Activated CD8-positive, alpha-beta T cell treated with anti-CD3 and anti-CD28 coated beads, Interleukin-2, amount 10 ng/mL, durations not matched to agents 7 days and 5 days (primary cell): Measurements from ENCODE around the gene IL21R. TPM values are rescaled to one million over a fixed set of nuclear protein-coding genes. Genes with fewer than 3 reads are reported as not detected.
"Not testable (repeated sequence)": the region's sequence is repeated elsewhere in the genome, so short reads cannot be mapped to it uniquely, and the experiment has no call there.

ENCODE experiments used
- ATAC-seq: fragments of 150-1000 bp; cut with Tn5 transposase; one replicate; pipeline ENCODE4 v1.10.0; 2021; ENCODE audit warnings: moderate library complexity
- CTCF ChIA-PET: fragments of 350-600 bp; sonication (Branson Sonifier 250); formaldehyde crosslinking; loops from one replicate; lab custom pipeline; 2021; ENCODE audit warnings: antibody characterized with exemption; lab: Charles Lee
- POLR2A ChIA-PET: fragments of 350-600 bp; sonication (Branson Sonifier 250); formaldehyde crosslinking; loops from one replicate; lab custom pipeline; 2021; ENCODE audit warnings: antibody characterized with exemption; lab: Charles Lee
- DNase-seq: peaks from one replicate; pipeline ENCODE4 v3.0.0-alpha.2; 2020
- H3K27ac Mint-ChIP-seq: one replicate; pipeline ENCODE4 v1.8.0; 2021; ENCODE audit warnings: mild to moderate bottlenecking, mixed read lengths
- H3K27me3 Mint-ChIP-seq: one replicate; pipeline ENCODE4 v1.8.0; 2021; ENCODE audit warnings: low read depth, mixed read lengths
- H3K36me3 Mint-ChIP-seq: one replicate; pipeline ENCODE4 v1.8.0; 2021; ENCODE audit warnings: low read depth, mixed read lengths
- H3K4me1 Mint-ChIP-seq: one replicate; pipeline ENCODE4 v1.8.0; 2021; ENCODE audit warnings: low read depth, mixed read lengths
- H3K4me3 Mint-ChIP-seq: one replicate; pipeline ENCODE4 v1.8.0; 2021; ENCODE audit warnings: mild to moderate bottlenecking, mixed read lengths
- H3K9me3 Mint-ChIP-seq: one replicate; pipeline ENCODE4 v1.8.0; 2022; ENCODE audit warnings: mixed read lengths; ENCODE audit not compliant: insufficient read depth
- total RNA-seq, 2 experiments: library from RNA; stranded (reverse); gene quantifications; one replicate each; pipeline ENCODE4 v1.2.3, GENCODE V29; 2021

Gene IL21R
- total RNA-seq, 2 experiments from 2014 or later, result 23.5 to 24.2 TPM

- ATAC-seq, result no peak
- peak overlapping the region; percentile 11 for H3K27ac Mint-ChIP-seq
- peaks cover 6% of the 10 kb centered on the region for H3K9me3 Mint-ChIP-seq
- POLR2A ChIA-PET, result interaction anchor here (1.9 kb wide), 1 partner anchor 9 kb away, joined by 5 read pairs; no protein-coding TSS in a partner anchor
- H3K36me3 Mint-ChIP-seq, result peaks cover 68% of the 10 kb centered on the region
- CTCF ChIA-PET, result interaction anchor here (0.9 to 3.4 kb wide), 8 partner anchors 9 to 249 kb away, joined by 3 to 10 read pairs (median 4); no protein-coding TSS in a partner anchor
- peaks cover 88% of the 10 kb centered on the region for H3K4me1 Mint-ChIP-seq
- H3K4me3 Mint-ChIP-seq, result peak overlapping the region; percentile 55
- peak; percentile 19 for DNase-seq
- H3K27me3 Mint-ChIP-seq, result no peaks in the 10 kb centered on the region
Measured at GRCh38 chr16:27428026-27428785, 26.2 kb downstream of the IL21R start.

- Mint-ChIP-seq H3K36me3 (peaks cover 66% of the 10 kb centered on the region), H3K9me3 (no peaks in the 10 kb centered on the region), H3K4me1 (peaks cover 83% of the 10 kb centered on the region), H3K4me3 (no peak overlapping the region), H3K27ac (peak overlapping the region; percentile 13), H3K27me3 (no peaks in the 10 kb centered on the region)
- ChIA-PET CTCF (interaction anchor here (1.2 kb wide), 1 partner anchor 193 kb away, joined by 4 read pairs; no protein-coding TSS in a partner anchor), POLR2A (no interaction called here)
- no peak for ATAC-seq
- peak; percentile 17 for DNase-seq
Measured at GRCh38 chr16:27429330-27429871, 27.4 kb downstream of the IL21R start.

GRCh38 chr16:27429981-27430441, 28.0 kb downstream of the IL21R start:
- Mint-ChIP-seq H3K4me3 (no peak overlapping the region), H3K36me3 (peaks cover 66% of the 10 kb centered on the region), H3K4me1 (peaks cover 77% of the 10 kb centered on the region), H3K27ac (no peak overlapping the region), H3K9me3 (no peaks in the 10 kb centered on the region), H3K27me3 (no peaks in the 10 kb centered on the region)
- ATAC-seq (no peak), DNase-seq (peak; percentile 17)
- ChIA-PET CTCF (no interaction called here), POLR2A (no interaction called here)

GRCh38 chr16:27430512-27430911, 28.5 kb downstream of the IL21R start:
- CTCF ChIA-PET, result no interaction called here
- H3K4me1 Mint-ChIP-seq, result peaks cover 73% of the 10 kb centered on the region

GRCh38 chr16:27430923-27431484, 29.0 kb downstream of the IL21R start:
- POLR2A ChIA-PET, result no interaction called here
- Mint-ChIP-seq H3K4me3 (no peak overlapping the region), H3K36me3 (peaks cover 63% of the 10 kb centered on the region), H3K4me1 (peaks cover 69% of the 10 kb centered on the region), H3K27me3 (no peaks in the 10 kb centered on the region), H3K27ac (peak overlapping the region; percentile 69), H3K9me3 (no peaks in the 10 kb centered on the region)
- peak; percentile 20 for DNase-seq
- no peak for ATAC-seq
- CTCF ChIA-PET, result interaction anchor here (1.8 kb wide), 1 partner anchor 26 kb away, joined by 4 read pairs; no protein-coding TSS in a partner anchor

More at GRCh38 chr16:27430512-27430911, 28.5 kb downstream of the IL21R start:
- no peaks in the 10 kb centered on the region for H3K27me3 Mint-ChIP-seq
- no peaks in the 10 kb centered on the region for H3K9me3 Mint-ChIP-seq
- DNase-seq (no peak), ATAC-seq (no peak)
- peaks cover 64% of the 10 kb centered on the region for H3K36me3 Mint-ChIP-seq
- H3K4me3 Mint-ChIP-seq, result no peak overlapping the region
- POLR2A ChIA-PET, result no interaction called here
- peak overlapping the region; percentile 69 for H3K27ac Mint-ChIP-seq

- no peak overlapping the region for H3K4me3 Mint-ChIP-seq
- DNase-seq, result peak; percentile 20
- peak overlapping the region; percentile 34 for H3K27ac Mint-ChIP-seq
- peaks cover 66% of the 10 kb centered on the region for H3K36me3 Mint-ChIP-seq
- peaks cover 59% of the 10 kb centered on the region for H3K4me1 Mint-ChIP-seq
- H3K9me3 Mint-ChIP-seq, result no peaks in the 10 kb centered on the region
- POLR2A ChIA-PET, result interaction anchor here (1.6 kb wide), 1 partner anchor 15 kb away, joined by 3 read pairs; no protein-coding TSS in a partner anchor
- no peaks in the 10 kb centered on the region for H3K27me3 Mint-ChIP-seq
- ATAC-seq, result no peak
- CTCF ChIA-PET, result interaction anchor here (1.8 kb wide), 1 partner anchor 27 kb away, joined by 4 read pairs; no protein-coding TSS in a partner anchor
Measured at GRCh38 chr16:27431773-27432532, 30.0 kb downstream of the IL21R start.

- Mint-ChIP-seq H3K27me3 (no peaks in the 10 kb centered on the region), H3K36me3 (peaks cover 65% of the 10 kb centered on the region), H3K9me3 (no peaks in the 10 kb centered on the region), H3K4me3 (no peak overlapping the region), H3K4me1 (peaks cover 53% of the 10 kb centered on the region), H3K27ac (peak overlapping the region; percentile 77)
- CTCF ChIA-PET, result interaction anchor here (1.4 to 1.8 kb wide), 2 partner anchors 28 to 65 kb away, joined by 4 read pairs; no protein-coding TSS in a partner anchor
- ATAC-seq (no peak), DNase-seq (no peak)
- POLR2A ChIA-PET, result interaction anchor here (0.9 to 1.6 kb wide), 2 partner anchors 11 to 14 kb away, joined by 3 read pairs; no protein-coding TSS in a partner anchor
Measured at GRCh38 chr16:27432558-27432957, 30.6 kb downstream of the IL21R start.

- DNase-seq, H3K27me3 Mint-ChIP-seq, ATAC-seq, H3K4me3 Mint-ChIP-seq, H3K9me3 Mint-ChIP-seq: not testable (repeated sequence)
- peaks cover 48% of the 10 kb centered on the region for H3K4me1 Mint-ChIP-seq
- peak overlapping the region; percentile 77 for H3K27ac Mint-ChIP-seq
- ChIA-PET CTCF (interaction anchor here (1.3 to 1.5 kb wide), 3 partner anchors 10 to 66 kb away, joined by 3 to 4 read pairs (median 4); no protein-coding TSS in a partner anchor), POLR2A (interaction anchor here (0.9 to 1.6 kb wide), 2 partner anchors 10 to 14 kb away, joined by 3 read pairs; no protein-coding TSS in a partner anchor)
- peaks cover 66% of the 10 kb centered on the region for H3K36me3 Mint-ChIP-seq
Measured at GRCh38 chr16:27433191-27433590, 31.2 kb downstream of the IL21R start.

- H3K4me3 Mint-ChIP-seq, result no peak overlapping the region
- H3K27ac Mint-ChIP-seq, result peak overlapping the region; percentile 77
- H3K9me3 Mint-ChIP-seq, result no peaks in the 10 kb centered on the region
- H3K27me3 Mint-ChIP-seq, result no peaks in the 10 kb centered on the region
- peaks cover 44% of the 10 kb centered on the region for H3K4me1 Mint-ChIP-seq
- ChIA-PET CTCF (interaction anchor here (1.3 to 1.5 kb wide), 3 partner anchors 11 to 66 kb away, joined by 3 to 4 read pairs (median 4); no protein-coding TSS in a partner anchor), POLR2A (interaction anchor here (0.9 to 1.6 kb wide), 2 partner anchors 10 to 13 kb away, joined by 3 read pairs; no protein-coding TSS in a partner anchor)
- H3K36me3 Mint-ChIP-seq, result peaks cover 69% of the 10 kb centered on the region
- DNase-seq (peak; percentile 17), ATAC-seq (no peak)
Measured at GRCh38 chr16:27433636-27434035, 31.7 kb downstream of the IL21R start.

GRCh38 chr16:27434141-27435051, 32.4 kb downstream of the IL21R start:
- no peaks in the 10 kb centered on the region for H3K9me3 Mint-ChIP-seq
- no peak overlapping the region for H3K4me3 Mint-ChIP-seq
- peaks cover 38% of the 10 kb centered on the region for H3K4me1 Mint-ChIP-seq
- H3K27ac Mint-ChIP-seq, result peak overlapping the region; percentile 27
- H3K27me3 Mint-ChIP-seq, result no peaks in the 10 kb centered on the region
- peaks cover 72% of the 10 kb centered on the region for H3K36me3 Mint-ChIP-seq
- CTCF ChIA-PET, result interaction anchor here (1.3 to 1.5 kb wide), 3 partner anchors 12 to 67 kb away, joined by 3 to 4 read pairs (median 4); no protein-coding TSS in a partner anchor
- DNase-seq (no peak), ATAC-seq (no peak)
- POLR2A ChIA-PET, result interaction anchor here (1.2 kb wide), 1 partner anchor 32 kb away, joined by 3 read pairs; no protein-coding TSS in a partner anchor
